ENCODE data around the gene STIP1.

DNA sequence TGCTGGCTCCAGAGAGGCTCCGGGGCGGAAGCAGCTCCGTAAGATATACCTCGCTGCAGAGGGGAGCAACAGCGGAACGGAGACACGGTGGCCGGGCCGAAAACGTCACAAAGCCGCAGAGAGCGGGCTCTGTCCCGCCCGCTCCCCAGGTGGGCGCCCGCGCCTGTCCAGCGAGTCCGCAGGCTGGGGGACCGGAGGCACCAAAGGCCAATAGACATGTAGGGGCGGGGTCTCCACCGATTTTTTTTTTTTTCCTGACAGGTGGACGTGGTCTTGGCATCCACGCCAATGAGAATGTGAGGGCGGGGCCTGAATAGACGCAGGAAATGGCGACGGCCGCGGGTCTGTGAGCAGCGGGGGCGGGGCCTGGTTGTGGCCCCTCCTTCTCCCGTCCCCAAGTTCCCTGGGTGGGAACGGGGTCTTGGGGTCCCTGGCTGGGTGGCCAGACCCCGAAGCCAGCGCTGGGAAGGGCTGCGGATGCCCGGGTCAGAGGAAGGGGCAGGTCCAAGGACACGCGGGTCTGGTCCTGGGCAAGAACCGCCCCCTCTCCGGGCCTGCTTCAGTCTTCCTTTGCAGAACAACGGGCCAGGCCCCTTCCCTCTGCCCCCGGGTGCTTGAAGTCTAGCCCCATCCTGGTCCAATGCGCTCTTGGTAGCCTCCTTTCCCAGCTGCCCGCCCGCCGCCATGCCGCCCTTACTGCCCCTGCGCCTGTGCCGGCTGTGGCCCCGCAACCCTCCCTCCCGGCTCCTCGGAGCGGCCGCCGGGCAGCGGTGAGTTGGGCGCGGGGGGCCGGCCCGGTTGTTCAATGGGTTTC is 44.4 kb downstream of the STIP1 start, which contains the start of gene DNAJC4:
- TF ChIP-seq, protein P1, sequence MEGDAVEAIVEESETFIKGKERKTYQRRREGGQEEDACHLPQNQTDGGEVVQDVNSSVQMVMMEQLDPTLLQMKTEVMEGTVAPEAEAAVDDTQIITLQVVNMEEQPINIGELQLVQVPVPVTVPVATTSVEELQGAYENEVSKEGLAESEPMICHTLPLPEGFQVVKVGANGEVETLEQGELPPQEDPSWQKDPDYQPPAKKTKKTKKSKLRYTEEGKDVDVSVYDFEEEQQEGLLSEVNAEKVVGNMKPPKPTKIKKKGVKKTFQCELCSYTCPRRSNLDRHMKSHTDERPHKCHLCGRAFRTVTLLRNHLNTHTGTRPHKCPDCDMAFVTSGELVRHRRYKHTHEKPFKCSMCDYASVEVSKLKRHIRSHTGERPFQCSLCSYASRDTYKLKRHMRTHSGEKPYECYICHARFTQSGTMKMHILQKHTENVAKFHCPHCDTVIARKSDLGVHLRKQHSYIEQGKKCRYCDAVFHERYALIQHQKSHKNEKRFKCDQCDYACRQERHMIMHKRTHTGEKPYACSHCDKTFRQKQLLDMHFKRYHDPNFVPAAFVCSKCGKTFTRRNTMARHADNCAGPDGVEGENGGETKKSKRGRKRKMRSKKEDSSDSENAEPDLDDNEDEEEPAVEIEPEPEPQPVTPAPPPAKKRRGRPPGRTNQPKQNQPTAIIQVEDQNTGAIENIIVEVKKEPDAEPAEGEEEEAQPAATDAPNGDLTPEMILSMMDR (IDR thresholded peaks at IDR 0.05; ENCODE audit: borderline replicate concordance, extremely low read depth, low read length, poor library complexity, severe bottlenecking) = no peak
- TF ChIP-seq EZH2 (IDR thresholded peaks at IDR 0.05; ENCODE audit: borderline replicate concordance, low read depth, low read length, severe bottlenecking) = no peak

Data from DND-41 (cell line).